Medulla oblongata (tissue), 1 donor: Measurements from ENCODE around the gene PTGR2.
"Not testable (repeated sequence)": the region's sequence is repeated elsewhere in the genome, so short reads cannot be mapped to it uniquely, and the experiment has no call there.

ENCODE experiments used
- DNase-seq: peaks from one replicate; pipeline ENCODE4 v3.0.0-alpha.2; 2015; ENCODE audit errors: extremely low spot score

Gene PTGR2

GRCh38 chr14:73851567-73852382 is at the start of gene PTGR2:
Gene PTGR2, plus strand, starts transcription at chr14:73851831. Its CDS starts 7,032 bp downstream, at chr14:73858863.
- peak; percentile 96 for DNase-seq

- no peak for DNase-seq
These were observed 49.0 kb upstream of the PTGR2 start for GRCh38 chr14:73802431-73803188.

GRCh38 chr14:73804636-73805035 is 47.0 kb upstream of the PTGR2 start:
- no peak for DNase-seq

- no peak for DNase-seq
These were observed 44.2 kb upstream of the PTGR2 start for GRCh38 chr14:73807457-73807856.

DNA sequence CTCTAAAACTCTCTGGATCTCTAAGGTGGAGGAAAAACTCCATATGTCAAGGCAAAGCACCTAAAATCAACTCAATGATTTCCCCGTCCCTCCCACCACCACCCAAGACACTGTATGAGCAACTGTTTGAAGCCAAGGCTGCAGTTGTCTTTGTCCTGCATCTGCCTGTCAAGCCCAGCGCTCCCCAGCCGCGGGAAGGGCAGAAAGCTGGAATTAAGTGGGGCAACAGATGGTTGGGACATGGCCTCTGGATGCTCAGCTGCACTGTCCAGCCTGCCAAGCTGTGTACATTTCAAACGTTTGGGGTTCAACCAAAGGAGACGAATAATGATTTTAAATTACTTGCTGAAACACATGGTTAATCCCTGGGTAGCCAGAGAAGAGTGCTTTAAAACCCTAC is 42.2 kb upstream of the PTGR2 start:
- DNase-seq: no peak

- DNase-seq: no peak
These were observed 41.0 kb upstream of the PTGR2 start for GRCh38 chr14:73810478-73811163.

DNA sequence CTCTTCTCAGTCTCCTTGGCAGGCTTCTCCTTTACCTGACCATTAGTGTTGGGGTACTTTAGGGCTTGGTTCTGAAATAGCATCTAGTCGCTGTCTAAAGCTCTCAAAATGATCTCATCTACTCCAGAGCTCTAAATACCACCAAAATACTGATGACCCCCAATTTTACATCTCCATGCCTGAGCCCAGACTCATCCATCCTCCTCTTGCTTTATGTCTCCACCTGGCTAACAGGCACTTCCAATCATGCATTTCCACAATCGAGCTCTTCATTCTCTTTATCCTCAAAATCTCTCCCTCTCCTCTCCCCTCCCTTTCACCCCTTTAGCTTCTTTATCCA is 40.5 kb upstream of the PTGR2 start:
- DNase-seq: no peak

- no peak for DNase-seq
These were observed 37.5 kb upstream of the PTGR2 start for GRCh38 chr14:73814153-73814552.

DNA sequence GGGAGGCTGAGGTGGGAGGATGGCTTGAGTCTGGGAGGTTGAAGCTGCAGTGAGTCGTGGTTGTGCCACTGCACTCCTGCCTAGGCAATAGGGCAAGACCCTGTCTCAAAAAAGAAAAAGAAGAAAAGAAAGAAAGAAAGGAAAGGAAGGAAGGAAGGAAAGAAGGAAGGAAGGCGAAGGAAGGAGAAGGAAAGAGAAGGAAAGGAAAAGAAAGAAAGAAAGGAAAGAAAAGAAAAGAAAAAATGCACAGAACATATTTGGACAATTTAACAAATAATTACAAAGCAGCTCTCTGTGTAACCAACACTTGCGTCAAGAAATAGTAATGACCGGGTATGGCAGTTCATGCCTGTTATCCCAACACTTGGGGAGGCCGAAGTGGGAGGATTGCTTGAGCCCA is 35.8 kb upstream of the PTGR2 start:
- no peak for DNase-seq

DNA sequence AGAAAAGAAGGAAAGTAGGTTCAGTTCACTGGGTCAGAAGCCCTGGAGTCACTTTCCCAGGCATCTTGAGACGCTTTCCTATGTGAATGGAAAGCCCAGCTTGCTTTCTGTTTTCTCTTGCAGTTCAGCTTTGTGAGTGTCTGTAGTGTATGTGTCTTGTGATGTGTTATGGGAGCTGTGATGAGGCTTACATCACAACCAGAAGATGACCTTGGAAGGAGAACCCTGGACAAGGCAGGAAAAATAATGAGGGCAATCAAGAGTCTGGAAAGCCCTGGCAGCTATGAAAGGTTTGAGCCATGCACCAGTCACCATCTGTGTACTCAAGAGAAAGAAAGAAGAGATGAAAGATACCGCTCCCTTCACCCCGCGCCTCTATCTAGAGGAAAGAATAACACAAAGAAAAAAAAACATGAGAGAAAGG is 35.2 kb upstream of the PTGR2 start:
- DNase-seq: no peak

DNA sequence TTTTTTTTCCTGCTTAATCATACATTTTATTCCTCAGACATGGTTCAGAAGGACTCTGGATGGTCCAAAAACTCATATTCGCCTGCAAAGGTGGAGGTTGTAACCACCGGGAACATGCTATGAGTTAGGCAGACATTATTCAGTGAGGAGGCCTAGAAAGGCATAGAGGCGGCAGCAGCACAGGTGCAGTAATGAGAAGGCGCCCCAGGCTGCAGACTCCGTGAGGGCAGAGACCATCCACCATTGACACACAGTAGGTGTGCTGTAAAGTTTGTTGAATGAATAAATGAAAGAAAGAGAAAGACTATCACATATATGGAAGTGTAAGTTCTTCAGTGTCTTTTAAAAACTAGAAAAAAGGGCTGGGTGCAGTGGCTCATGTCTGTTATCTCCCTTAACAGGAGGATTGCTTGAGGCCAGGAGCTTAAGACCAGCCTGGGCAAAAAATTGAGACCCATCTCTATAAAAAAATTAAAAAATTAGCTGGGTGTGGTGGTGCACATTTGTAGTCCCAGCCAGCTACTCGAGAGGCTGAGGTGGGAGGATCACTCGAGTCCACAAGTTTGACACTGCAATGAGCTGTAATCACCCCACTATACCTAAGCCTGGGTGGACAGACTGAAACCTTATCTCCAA is 34.5 kb upstream of the PTGR2 start:
- no peak for DNase-seq

- no peak for DNase-seq
These were observed 32.8 kb upstream of the PTGR2 start for GRCh38 chr14:73818821-73819220.

- DNase-seq: no peak
These were observed 31.0 kb upstream of the PTGR2 start for GRCh38 chr14:73820631-73821030.

- no peak for DNase-seq
These were observed 28.2 kb upstream of the PTGR2 start for GRCh38 chr14:73823339-73823885.

GRCh38 chr14:73824127-73824526 is 27.5 kb upstream of the PTGR2 start:
- no peak for DNase-seq

- no peak for DNase-seq
These were observed 27.1 kb upstream of the PTGR2 start for GRCh38 chr14:73824536-73824935.

DNA sequence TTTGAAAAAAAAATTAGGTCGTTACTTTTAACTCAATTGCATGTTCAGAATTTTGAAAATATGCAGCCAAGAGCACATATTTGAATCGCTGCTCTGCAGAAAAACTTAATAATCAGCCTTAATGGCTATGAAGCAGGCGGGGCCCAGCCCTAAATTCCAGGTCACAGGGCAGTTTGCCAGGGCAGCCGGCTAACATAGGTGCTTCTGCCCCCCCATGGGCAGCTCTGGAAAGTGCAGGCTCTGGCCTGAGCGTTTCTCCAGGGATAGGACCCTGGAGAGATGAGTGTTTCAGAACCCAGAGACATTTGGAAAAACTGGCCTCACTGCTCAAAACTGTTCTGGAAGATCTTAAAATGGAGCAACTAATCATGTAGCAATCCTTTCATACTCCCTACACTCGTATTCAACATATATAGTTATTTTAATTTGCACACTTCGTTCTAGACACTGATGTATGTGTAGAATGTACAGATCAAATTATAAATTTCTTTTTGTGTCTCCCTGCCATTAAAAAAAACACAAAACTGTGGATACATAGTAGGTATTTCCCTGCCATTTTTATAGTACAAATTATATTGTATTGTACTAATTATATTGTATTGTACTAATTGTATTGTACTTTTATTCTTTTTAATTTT is 26.0 kb upstream of the PTGR2 start:
- peak; percentile 90 for DNase-seq

- not testable (repeated sequence) for DNase-seq
These were observed 24.4 kb upstream of the PTGR2 start for GRCh38 chr14:73827190-73827589.

DNA sequence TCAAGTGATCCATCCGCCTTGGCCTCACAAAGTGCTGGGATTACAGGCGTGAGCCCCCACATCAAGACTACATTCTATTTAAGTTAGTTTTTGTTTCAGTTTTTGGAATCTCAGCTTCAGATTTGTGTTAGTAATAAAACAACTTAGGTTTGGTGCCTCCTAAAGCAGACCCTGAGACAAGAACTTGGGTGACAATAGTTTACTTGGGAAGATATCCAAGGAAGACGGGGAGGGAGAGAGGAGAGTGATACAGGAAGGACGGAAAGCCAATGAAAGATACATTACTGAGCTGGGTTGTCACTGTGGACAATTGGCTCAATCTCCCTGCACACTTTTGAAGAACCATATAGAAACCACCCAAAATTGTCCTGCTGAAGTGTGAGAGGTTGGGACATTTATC is 22.6 kb upstream of the PTGR2 start:
- DNase-seq: no peak

- no peak for DNase-seq
These were observed 21.9 kb upstream of the PTGR2 start for GRCh38 chr14:73829526-73830431.
